RWPE1 (cell line): ENCODE data around the gene NAA35.

Experiments
- CTCF ChIA-PET: fragments of 350-600 bp; sonication (Branson Sonifier 250); formaldehyde crosslinking; extraction: SDS; loops from one replicate; lab custom pipeline; 2021; lab: Yijun Ruan, JAX
- POLR2A ChIA-PET: fragments of 400-600 bp; formaldehyde crosslinking; extraction: SDS; loops from one replicate; lab custom pipeline; 2020; ENCODE audit warnings: antibody characterized with exemption; ENCODE audit not compliant: low non-redundant PET; lab: Yijun Ruan, JAX
- DNase-seq: peaks from one replicate; pipeline ENCODE4 v3.0.0; 2012; ENCODE audit warnings: low spot score
- H3K27ac ChIP-seq: fragments of 450-650 bp; 2 replicates; pipeline ENCODE4 v1.5.1; 2017
- TF ChIP-seq, protein P1 (sequence below): fragments of 450-650 bp; conservative IDR thresholded peaks from 2 replicates; pipeline ENCODE4 v1.5.1; 2017; ENCODE audit warnings: low read depth, mild to moderate bottlenecking

NAA35 gene

DNA sequence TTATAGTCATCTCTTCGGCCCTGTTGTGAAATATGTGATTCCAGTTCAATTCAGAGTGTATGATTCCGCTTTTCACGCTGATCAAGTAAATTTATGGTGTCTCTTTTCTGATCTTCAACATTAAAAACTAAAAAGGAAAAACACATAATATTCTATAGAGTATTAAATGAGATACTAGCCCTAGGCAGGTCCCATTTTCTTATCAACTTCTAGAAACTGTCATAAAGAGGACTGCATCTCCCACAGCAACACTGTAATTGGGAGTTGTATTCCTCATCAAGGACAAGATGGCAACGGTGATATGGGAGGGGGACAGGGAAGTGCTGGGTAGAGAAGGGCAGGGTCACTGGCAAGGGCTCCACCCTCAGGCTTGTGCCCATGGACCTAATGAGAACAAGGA lies 86.8 kb downstream of the NAA35 start:
- CTCF ChIA-PET, result no interaction called here
- TF ChIP-seq, protein P1, sequence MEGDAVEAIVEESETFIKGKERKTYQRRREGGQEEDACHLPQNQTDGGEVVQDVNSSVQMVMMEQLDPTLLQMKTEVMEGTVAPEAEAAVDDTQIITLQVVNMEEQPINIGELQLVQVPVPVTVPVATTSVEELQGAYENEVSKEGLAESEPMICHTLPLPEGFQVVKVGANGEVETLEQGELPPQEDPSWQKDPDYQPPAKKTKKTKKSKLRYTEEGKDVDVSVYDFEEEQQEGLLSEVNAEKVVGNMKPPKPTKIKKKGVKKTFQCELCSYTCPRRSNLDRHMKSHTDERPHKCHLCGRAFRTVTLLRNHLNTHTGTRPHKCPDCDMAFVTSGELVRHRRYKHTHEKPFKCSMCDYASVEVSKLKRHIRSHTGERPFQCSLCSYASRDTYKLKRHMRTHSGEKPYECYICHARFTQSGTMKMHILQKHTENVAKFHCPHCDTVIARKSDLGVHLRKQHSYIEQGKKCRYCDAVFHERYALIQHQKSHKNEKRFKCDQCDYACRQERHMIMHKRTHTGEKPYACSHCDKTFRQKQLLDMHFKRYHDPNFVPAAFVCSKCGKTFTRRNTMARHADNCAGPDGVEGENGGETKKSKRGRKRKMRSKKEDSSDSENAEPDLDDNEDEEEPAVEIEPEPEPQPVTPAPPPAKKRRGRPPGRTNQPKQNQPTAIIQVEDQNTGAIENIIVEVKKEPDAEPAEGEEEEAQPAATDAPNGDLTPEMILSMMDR, result no peak

DNA sequence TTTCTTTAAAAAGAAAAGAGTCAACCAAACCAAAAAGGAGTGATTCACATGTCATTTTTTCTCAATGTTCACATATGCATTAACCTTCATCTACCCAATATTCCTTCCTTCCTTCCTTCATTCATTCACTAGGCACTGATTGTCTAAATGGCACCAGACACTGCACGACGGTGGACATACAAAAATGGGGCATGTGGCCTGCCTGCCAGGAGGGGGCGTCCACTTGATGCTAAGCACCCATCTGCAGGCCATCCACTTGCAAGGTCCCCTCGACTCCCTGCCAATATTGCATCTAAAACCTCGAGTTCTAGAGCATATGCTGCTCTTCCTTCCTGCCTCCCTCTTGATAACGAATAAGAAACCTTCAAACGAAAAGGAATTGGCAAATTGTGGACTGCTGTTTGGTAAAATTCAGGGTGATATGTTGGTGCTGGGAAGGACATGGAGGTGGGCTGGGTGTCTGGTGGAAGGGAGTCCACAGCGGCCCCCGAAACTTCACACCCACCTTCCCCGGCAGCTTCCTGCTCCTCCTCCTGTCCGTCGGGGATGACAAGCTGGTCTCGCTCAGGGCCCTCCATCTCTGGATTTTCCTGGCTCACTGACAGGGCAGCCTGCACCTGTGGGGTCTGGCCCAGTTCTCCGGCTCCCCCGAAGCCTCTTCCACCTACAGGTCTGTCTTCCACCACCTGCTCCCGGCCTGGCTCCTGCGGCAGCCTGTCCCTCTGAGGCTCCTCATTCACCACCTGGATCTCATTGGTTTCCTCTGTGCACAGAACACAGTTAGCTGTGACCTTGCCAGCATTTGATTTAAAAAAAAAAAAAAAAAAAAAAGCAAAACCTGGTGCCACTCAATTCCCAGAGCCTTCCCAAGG lies 94.2 kb downstream of the NAA35 start:
- no peak overlapping the region for H3K27ac ChIP-seq
- TF ChIP-seq, protein P1, result peak; percentile 19; the same call in 1 of the 2 replicates
- ChIA-PET CTCF (interaction anchor here (0.6 to 1.0 kb wide), 5 partner anchors 10 to 216 kb away, joined by 3 to 5 read pairs (median 3); no protein-coding TSS in a partner anchor), POLR2A (interaction anchor here (0.6 kb wide), 1 partner anchor 139 kb away, joined by 10 read pairs; no protein-coding TSS in a partner anchor)
- peak; percentile 57 for DNase-seq

More for the DNA sequence above, 86.8 kb downstream of the NAA35 start:
- H3K27ac ChIP-seq, result no peak overlapping the region
- DNase-seq, result no peak
- POLR2A ChIA-PET, result no interaction called here

DNA sequence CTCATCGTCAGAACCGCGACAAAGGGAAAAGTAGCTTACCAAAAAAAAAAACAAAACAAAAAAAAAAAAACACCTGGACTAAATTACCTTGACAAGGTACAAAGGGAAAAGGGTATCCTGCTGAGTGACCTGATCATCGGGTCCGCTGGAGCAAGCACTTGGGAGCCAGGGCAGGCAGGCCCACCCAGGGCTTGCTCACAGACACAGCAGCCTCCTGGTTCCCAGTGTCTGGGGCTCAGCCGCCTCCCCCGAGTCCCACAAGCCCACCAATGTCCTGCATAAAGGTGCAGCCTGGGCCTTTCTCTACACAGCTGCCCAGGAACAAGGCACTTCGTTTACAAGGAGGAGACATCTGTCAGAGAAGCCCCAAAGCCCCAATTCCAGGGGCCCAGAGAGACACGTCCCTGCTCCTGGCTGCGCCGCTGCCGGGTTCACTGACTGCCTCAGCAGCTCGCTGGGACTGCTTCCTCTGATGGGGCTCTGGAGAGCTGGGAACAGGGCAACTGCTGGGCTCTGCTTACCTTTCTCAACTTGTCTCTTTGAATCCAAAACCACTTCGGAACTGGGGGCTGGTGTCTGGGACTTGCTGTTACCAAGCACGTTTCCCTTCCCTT lies 95.0 kb downstream of the NAA35 start:
- no peak overlapping the region for H3K27ac ChIP-seq
- DNase-seq, result no peak
- TF ChIP-seq, protein P1, result no peak
- CTCF ChIA-PET, result interaction anchor here (0.6 to 1.0 kb wide), 4 partner anchors 9 to 215 kb away, joined by 3 to 5 read pairs (median 3); no protein-coding TSS in a partner anchor
- POLR2A ChIA-PET, result no interaction called here

DNA sequence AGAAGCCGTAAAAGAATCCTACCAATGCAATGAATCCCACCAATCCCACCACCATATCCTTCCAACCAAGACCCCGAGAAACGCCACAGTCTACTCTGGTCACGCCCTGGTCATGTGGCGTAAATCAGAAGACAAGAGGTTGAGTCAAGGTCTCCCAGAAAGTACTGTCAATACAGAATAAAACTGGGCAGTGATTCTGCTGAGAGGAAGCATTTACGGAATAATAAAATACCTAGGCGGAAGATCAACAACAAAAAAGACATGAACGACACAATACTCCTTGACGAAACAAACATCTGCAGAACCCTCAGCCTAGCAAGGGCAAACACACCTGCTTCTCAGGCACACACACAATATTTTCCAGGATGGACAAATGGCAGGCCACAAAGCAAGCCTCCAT lies 95.6 kb downstream of the NAA35 start:
- no peak for DNase-seq
- ChIA-PET POLR2A (no interaction called here), CTCF (no interaction called here)
- no peak overlapping the region for H3K27ac ChIP-seq
- TF ChIP-seq, protein P1, result no peak

DNA sequence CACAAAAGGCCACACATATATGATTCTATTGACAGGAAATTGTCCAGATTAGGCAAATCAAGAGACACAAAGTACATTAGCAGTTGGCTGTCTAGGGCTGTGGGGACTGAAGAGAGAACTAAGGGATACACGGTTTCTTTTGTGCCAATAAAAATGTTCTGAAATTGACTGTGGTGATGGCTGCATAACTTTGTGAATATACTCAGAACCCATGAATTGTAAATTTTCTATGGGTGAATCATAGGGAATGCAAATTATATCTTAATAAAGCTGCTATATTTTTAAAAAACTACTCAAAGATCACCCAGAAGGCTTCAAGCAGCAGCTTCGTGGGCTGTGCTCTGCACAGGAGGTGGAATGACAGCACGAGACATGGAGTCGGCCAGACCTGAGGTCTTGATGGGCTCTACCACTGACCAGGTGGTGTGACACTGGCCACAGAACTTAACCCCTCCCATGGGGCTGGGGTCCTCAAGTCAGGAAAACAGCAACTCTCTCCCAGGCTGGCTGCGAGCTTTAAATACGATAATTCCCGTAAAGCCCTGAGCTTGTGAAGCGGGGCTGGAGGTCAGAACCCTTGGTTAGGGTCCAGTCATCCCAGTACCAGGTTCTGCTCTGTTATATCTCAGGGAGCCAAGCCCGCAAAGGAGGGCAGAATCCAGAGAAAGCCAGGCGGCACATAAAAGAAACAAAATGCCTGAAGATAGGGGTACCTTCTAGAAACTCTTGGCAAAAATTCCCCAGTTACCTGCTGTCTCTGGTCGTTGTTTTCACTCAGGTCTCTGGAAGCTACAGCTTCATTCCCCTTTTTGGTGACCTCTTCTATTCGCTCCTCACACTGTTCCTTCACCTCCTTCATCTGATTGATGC lies 99.3 kb downstream of the NAA35 start:
- CTCF ChIA-PET, result no interaction called here
- POLR2A ChIA-PET, result no interaction called here
- TF ChIP-seq, protein P1, result no peak
- DNase-seq, result no peak
- no peak overlapping the region for H3K27ac ChIP-seq

DNA sequence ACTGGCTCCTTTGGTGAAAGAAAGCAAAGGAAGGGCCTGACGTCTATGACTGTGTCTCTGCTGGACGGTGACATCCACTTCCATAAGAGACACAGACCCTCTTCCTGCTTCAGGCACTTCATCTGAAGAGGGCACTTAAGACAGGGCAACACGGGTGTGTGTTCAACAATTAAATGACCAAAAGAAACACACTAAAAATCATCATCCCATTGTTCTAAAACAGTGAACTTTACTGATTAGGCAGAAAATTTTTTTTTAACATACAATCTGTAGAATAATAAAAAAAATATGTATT lies 99.9 kb downstream of the NAA35 start:
- no peak for DNase-seq
- H3K27ac ChIP-seq, result no peak overlapping the region
- TF ChIP-seq, protein P1, result no peak
- ChIA-PET POLR2A (no interaction called here), CTCF (no interaction called here)
